GM08714 (cell line): ENCODE measurements around the gene MEF2D.

Source experiments
- H3K4me3 ChIP-seq: fragments of 200-500 bp; sonication (Bioruptor generic); 2 replicates; pipeline ENCODE4 v1.5.1; 2014; ENCODE audit warnings: mild to moderate bottlenecking, low read length, inconsistent platforms
- ZNF274 ChIP-seq: IDR thresholded peaks from 2 replicates; pipeline ENCODE4 v1.6.1; 2012; ENCODE audit warnings: mild to moderate bottlenecking, low read depth, low read length

The MEF2D gene

DNA sequence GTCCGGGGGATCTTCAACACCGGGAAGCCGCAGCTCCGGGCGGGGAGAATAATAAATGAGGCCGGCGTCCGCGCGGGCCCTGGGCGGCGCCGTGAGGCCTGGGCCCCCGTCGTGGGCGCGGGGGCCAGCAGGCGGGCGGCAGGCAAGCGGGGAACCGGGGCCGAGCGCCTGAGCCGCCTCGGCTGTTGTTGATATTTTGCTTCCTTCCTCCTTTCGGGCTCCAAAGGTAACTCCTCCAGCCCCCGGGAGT lies at the start of gene MEF2D:
TSS of gene MEF2D (minus strand) at position 233 of the 250 bp plus-strand sequence. CDS start 17,483 bp downstream, outside the sequence.
- TF ChIP-seq ZNF274 = no peak
- H3K4me3 ChIP-seq = peak within 1 kb of the TSS; percentile 92

DNA sequence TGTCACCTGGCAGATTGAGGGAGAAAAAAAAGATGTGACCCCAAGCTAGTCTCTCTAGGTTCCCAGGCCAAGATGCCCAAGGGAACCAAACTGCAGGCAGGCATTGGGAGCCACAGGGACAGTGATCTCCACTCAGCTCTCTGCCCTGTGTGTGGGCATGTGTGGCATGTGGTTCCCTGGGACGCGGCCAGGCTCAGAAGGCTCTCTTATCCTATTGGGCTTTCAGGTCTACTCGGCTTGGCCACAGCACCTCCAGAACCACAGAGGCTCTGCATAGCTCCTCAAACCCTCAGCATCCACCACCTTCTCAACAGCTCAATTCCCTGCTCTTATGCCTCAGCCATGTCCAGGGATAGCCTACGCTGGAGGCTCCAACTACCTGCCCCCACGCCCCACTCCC lies 49.8 kb upstream of the MEF2D start:
- no peak overlapping the region for H3K4me3 ChIP-seq
- TF ChIP-seq ZNF274 = no peak

DNA sequence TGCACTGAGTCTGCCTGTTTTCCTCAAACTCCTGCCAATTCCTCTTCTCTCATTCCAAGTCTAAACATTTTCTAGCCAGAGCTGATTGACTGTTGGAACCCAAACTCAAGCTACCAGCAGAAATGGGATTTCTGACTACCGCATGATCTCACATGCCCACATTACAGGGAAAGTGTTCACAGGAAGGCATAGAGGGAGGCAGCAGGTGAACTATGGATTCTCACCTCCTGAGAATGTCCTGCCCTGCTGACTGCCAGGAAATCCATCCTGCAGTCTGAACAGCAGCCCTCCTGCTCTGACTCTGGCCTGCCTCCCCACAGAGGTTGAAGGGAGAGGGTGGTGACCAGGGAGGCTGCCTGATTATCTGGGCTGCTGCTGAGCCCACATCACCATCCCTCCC lies 49.3 kb upstream of the MEF2D start:
- H3K4me3 ChIP-seq = no peak overlapping the region
- no peak for TF ChIP-seq ZNF274

DNA sequence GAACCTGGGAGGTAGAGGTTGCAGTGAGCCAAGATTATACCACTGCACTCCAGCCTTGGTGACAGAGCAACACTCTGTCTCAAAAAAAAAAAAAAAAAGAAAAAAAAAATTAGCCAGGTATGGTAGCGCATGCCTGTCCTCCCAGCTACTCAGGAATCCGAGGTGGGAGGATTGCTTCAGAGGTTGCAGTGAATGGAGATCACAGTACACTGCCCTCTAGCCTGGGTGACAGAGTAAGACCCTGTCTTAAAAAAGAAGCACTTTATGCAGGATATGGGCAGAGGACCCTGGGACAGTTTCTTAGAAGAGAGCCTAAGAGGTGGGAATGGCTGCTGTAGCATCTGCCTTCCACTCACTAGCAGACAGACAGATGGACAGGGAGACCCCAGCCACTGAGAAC lies 48.8 kb upstream of the MEF2D start:
- no peak overlapping the region for H3K4me3 ChIP-seq
- TF ChIP-seq ZNF274 = no peak

DNA sequence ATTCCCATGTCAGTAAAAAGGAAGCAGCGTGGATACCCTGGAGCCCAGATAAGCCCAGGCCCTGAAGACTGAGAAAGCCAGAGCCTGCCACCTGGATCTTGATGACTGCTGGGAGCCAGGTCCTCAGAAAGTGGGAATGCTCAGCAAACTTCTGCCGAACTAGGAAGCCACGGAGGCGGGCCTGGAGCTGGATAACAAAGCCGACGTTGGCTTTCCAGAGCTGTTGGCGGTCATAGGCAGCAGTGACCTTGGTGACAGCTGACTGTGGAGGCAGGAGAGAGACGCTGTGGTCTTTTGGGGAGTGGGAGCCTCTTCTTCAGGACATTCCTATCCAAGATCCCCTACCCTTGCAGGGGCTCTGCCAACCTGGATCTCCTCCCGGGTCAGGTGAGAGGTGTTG lies 47.4 kb upstream of the MEF2D start:
- no peak overlapping the region for H3K4me3 ChIP-seq
- no peak for TF ChIP-seq ZNF274

DNA sequence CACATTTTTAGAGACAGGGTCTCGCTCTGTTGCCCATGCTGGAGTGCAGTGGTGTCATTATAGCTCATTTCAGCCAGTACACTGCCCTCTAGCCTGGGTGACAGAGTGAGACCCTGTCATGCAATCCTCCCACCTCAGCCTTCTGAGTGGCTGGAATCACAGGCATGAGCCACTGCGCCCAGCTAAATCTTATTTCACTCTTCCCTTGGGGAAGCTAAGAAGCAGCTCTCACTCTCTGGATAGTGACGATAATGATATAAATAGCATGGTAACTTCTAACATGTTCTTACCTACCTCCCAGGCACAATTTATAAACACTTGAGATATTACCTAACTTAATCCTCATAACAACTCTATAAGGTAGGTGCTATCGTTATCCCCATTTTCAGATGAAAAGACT lies 46.9 kb upstream of the MEF2D start:
- H3K4me3 ChIP-seq = no peak overlapping the region
- no peak for TF ChIP-seq ZNF274

DNA sequence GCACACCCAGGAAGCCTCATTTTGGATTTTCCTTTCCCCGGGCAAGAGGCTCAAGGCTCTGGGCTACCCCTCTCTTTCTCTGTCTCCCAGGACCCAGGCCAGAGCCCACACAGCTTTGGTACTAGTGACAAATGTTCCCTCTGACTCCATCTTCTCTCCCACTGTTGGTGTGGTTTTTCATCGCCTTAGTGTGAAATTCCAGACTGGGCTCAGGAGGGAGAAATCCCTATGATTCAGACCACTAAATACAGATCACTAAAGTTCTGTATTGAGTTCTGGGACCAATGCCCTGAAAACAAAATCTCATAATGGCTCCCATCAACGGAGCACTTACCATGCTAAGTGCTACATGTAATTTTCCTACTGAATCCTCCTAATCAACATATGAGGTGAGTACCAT lies 45.7 kb upstream of the MEF2D start:
- no peak for TF ChIP-seq ZNF274
- H3K4me3 ChIP-seq = no peak overlapping the region

DNA sequence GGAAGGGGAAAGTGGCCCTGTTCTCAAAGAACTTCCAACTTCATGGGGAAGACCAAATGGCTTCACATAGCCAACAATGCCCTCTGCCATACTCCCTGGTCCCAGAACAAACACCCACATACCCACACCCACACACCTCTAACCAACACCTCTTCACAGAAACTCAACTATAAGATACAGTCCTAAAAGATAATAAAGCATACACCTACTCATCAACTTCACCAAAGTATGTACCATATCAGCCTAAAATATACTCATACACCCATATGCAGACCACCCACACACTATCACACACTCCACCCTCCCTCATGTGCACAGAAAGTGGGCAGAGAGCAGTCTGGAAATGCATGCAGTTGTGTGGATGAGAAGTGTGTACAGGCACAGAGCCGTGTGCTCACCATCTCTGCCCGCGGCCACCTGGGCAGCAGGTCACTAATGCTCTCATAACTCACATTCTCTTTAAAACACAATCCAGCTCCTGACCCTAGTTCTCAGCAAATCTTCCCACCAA lies 44.1 kb upstream of the MEF2D start:
- no peak for TF ChIP-seq ZNF274
- H3K4me3 ChIP-seq = no peak overlapping the region

DNA sequence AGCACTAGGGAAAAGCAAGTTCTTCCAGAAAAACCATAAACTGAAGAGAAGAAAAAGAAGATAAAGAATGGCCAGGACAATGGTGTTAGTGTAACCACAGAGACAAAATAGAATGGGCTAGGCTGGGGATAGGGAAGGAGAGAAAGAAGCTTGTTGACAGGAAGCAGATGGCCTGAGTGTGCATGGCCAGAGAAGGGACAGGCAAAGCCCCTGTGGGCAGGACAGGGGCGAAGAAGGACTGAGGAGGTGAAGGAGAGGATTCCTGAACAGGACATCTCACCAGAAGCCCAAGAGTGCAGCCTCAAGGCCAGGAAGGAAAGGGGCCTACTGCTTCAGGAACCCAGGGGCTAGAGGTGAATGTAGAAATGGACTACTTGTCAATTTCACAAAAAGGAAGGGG lies 42.5 kb upstream of the MEF2D start:
- H3K4me3 ChIP-seq = no peak overlapping the region
- no peak for TF ChIP-seq ZNF274

DNA sequence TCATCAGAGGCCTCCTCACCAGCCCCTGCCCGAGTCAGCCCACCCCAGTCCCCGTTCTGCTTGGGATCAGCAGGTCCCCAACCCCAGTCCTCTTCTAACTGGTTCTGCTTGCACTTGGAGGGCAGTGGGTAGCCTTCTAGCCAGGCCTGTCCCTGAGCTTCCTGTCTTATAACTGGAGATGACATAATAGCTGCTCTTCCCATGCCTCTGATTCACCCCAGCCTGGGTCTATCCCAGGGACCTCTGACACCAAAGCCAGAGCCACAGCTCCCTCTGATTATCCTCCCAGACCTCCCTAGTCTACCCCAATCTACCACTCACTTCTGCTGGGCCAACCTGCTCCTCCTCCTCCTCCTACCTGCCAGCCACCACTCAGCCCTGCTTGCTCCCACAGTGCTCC lies 40.4 kb upstream of the MEF2D start:
- H3K4me3 ChIP-seq = no peak overlapping the region
- TF ChIP-seq ZNF274 = no peak

DNA sequence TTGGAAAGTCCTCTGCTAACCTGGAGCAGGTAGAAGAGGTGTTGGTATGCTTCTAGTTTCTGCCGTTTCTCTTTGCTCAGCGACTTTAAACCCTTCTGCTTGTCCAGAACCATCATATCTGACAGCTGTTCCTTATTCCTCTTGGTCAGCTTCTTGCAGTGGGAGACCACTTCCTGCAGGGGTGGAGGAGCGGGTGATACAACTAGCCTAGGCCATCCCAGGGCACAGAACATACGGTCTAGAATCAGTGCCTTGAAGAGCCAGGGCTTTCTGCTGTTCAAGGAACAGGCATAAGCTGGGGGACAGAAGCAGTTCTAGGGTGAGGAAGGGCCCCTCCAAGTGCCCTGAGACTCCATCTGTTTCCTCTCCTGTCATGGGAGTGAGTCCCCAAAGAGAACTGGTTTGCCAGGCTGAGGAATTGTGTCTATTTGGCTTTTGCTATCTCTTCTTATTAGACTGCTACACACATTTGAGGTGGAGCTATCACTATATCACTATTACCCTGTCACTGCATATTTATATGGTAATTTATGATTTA lies 39.3 kb upstream of the MEF2D start:
- no peak for TF ChIP-seq ZNF274
- no peak overlapping the region for H3K4me3 ChIP-seq

DNA sequence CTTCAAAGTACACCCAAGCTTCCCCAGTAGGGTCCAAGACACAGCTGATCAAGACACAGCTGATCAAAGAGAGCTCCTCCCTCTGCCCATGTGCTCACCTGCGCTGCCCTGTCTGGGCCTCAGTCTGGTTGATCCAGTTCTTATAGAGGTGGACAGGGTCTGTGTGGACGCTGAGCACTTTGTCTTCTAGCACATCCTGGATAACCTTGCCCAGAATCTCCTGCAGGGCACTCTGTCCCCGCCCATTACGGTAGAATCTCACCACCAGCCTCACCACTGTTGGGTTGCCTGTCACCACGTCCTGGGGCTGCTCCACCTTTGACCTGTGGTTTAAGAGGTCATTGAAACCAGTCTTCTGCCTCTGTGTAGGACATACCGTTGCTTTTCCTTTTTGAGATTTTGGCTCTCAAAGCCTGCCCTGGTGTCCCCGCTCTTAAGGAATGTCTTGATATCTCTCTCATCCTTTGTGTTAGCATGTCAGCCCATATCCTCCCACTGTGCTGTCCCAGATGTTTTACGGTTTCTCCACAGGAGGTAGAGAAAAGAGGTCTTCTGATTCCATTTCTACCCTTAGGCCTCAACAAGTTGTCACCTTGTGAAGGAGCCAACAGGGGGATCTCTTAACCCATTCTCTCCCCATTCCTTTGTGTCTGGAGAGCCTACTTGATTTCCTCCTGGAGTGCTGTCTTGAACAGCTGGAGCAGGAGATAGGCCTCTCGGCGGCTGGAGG lies 38.3 kb upstream of the MEF2D start:
- H3K4me3 ChIP-seq = no peak overlapping the region
- no peak for TF ChIP-seq ZNF274

DNA sequence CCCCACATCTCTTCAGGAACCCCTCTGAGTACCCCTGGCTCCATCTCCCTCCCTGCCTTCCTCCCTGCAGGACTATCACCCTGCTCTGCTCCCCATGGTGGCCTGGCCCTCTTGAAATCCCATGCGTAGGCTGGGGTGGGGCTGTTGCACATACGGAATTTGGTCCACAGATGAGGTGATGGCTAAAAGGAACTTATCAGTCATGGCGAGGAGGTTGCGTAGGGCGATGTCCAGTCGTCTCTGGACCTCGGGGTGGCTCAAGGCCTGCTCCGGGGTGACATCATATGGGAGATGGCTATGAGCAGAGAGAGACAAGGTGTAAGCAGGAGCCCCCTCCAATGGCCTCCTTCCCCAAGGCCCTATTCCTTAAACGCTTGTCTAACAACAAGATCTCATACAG lies 36.5 kb upstream of the MEF2D start:
- no peak for TF ChIP-seq ZNF274
- H3K4me3 ChIP-seq = no peak overlapping the region

DNA sequence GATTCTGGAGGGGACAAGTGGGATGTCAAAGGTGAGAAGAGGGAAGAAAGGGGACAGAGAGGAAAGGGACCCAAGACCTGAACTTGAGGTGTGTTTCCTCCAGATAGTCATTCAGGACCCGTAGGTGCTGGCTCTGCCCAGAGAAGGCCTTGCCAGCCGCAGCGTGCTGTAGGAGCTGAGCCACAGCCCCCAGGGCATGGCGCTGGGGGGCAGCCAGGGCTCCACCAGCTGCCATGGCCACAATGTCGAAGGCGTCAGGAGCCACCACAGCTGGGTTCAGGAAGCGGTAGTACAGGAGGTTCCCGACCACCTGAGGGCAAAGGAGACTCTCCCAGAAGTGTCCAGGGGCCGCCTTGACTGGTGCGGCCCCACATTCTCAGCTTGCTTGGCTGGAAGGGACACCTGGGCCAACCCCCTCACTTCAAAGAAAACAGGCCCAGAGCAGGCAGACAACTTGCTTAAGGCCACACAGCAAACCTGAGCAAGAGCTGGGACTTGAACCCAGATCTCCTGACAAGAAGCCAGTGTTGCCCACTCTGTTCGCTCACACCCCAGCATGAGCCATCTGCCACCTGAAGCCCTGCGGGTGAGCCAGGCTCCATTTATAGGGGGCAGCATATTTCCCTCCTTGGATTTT lies 34.0 kb upstream of the MEF2D start:
- no peak overlapping the region for H3K4me3 ChIP-seq
- TF ChIP-seq ZNF274 = no peak

DNA sequence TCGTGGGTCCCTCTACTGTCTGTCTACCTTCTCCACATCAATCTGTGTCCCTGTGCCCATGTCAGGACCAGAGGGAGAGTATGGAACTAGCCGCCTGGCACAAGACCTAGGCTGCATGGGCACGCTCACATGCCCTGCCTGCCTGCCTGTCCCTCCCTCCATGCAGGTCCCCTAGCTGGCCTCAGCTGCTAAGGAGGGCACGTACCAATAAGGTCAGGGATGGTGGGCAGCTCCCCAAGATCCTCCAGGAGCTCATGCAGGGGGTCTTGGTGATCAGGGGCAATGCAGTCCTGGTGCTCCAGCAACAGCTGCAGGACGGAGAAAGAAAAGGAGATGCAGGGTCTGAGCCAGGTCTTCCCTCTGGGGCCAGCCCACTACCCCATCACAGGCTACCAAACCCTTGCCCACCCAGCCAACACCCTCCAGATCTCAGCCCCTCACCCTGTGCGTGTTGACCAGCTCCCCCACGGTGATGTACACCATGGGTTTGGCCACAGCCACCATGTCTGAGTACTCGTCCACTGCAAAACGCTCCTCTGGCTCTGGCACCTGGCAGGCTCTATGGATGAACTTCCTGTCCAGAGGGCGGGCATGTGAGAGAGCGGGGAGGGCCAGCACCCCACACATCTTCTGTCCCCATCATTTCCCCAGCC lies 33.1 kb upstream of the MEF2D start:
- no peak overlapping the region for H3K4me3 ChIP-seq
- TF ChIP-seq ZNF274 = no peak
